ENCODE data around the gene STX1A. TPM values are rescaled to one million over a fixed set of nuclear protein-coding genes. Genes with fewer than 3 reads are reported as not detected.

The STX1A gene
- total and polyA plus RNA-seq, 2 of the 4 experiments (the other 2 are of a cell fraction) = 9.3 to 22.0 TPM

GRCh38 chr7:73667344-73668102 lies 51.9 kb downstream of the STX1A start, which contains the start of gene VPS37D:
Gene VPS37D, plus strand, starts transcription at chr7:73667831. Its CDS starts 128 bp downstream, at chr7:73667959.
- BruUV-seq (replicated peaks) = no TSS peak
- Histone ChIP-seq H4K91ac (ENCODE audit: insufficient read depth, low read depth, low read length) (no peak within 1 kb of the TSS), H3K79me1 (ENCODE audit: low read depth in 1 of 2, low read length in 2 of 2) (peaks cover 0 to 9% of the 10 kb centered on the region in 2 experiments; a peak in 1 of 4 replicates), H3K56ac (ENCODE audit: extremely low read depth, insufficient read depth, low read length) (no peak within 1 kb of the TSS), H3K9me3 (ENCODE audit: control insufficient read depth, insufficient read depth, low read length) (peaks cover 2% of the 10 kb centered on the region; the same call in 1 of the 2 replicates), H3K4me1 (ENCODE audit: control insufficient read depth, insufficient read depth, low read length) (no peaks in the 10 kb centered on the region; the same call in 1 of the 2 replicates), H3K4me2 (ENCODE audit: low read depth, low read length) (peak within 1 kb of the TSS; percentile 82), H3K27ac (ENCODE audit: insufficient read depth, low read length) (peak within 1 kb of the TSS; percentile 14), H2BK15ac (ENCODE audit: low read depth, low read length) (no peak within 1 kb of the TSS), H4K8ac (ENCODE audit: low read depth in 2 of 2, low read length in 2 of 2) (peak within 1 kb of the TSS in 1 of 2 experiments; percentile 36; a peak in 2 of 4 replicates), H3K27me3 (ENCODE audit: control insufficient read depth, insufficient read depth, low read length) (peaks cover 3% of the 10 kb centered on the region), H3K4ac (ENCODE audit: low read depth, low read length) (0 out of 2 replicates have a peak within 1 kb of the TSS, but pooled peaks have one; percentile 24), H2AK9ac (replicated peaks; ENCODE audit: low read depth, low read length, poor library complexity) (peak within 1 kb of the TSS; percentile 91), H2BK20ac (ENCODE audit: low read depth, low read length) (no peak within 1 kb of the TSS), H2AFZ (replicated peaks; ENCODE audit: low read length, poor library complexity) (peak within 1 kb of the TSS; percentile 95), H2BK5ac (ENCODE audit: low read depth, low read length, poor library complexity, severe bottlenecking) (no peak within 1 kb of the TSS), H4K5ac (ENCODE audit: low read depth, low read length) (0 out of 2 replicates have a peak within 1 kb of the TSS, but pooled peaks have one; percentile 35), H3K36me3 (ENCODE audit: control insufficient read depth, insufficient read depth, low read length) (peaks cover 8% of the 10 kb centered on the region; the same call in 1 of the 2 replicates), H3K18ac (ENCODE audit: low read depth, low read length) (no peak within 1 kb of the TSS; the same call in 1 of the 2 replicates), H3K14ac (replicated peaks; ENCODE audit: low read depth, low read length) (peak within 1 kb of the TSS; percentile 73; the same call in 1 of the 2 replicates), H3K9ac (ENCODE audit: low read depth, low read length) (peak within 1 kb of the TSS; percentile 84), H3K9me1 (ENCODE audit: insufficient read depth, low read length) (0 out of 2 replicates have a peak, but pooled peaks cover 2% of the 10 kb centered on the region), H3K23ac (ENCODE audit: low read depth, low read length) (peak within 1 kb of the TSS; percentile 74; the same call in 1 of the 2 replicates), H3K4me3 (ENCODE audit: insufficient read depth, low read depth, low read length) (peak within 1 kb of the TSS; percentile 84), H2BK120ac (ENCODE audit: low read depth, low read length) (no peak within 1 kb of the TSS), H4K20me1 (ENCODE audit: insufficient read depth, low read length) (no peaks in the 10 kb centered on the region), H2AK5ac (ENCODE audit: low read depth, low read length) (no peak within 1 kb of the TSS)
- ChIA-PET POLR2A (ENCODE audit: unreplicated experiment) (no interaction called here), CTCF (interaction anchor here (0.6 to 0.7 kb wide), 5 partner anchors 34 to 187 kb away, joined by 3 read pairs; no protein-coding TSS in a partner anchor)
- intact Hi-C loops (cut with micrococcal nuclease) (loop anchor here (2.0 to 5.0 kb wide), 4 partner anchors 40 to 145 kb away; partner anchors contain the start of genes BAZ1B and STX1A), dilution Hi-C loops (cut with HindIII; ENCODE audit: low sequenced_read_pairs, unreplicated experiment) (no loop called here), in situ Hi-C loops (cut with MboI; ENCODE audit: low sequenced_read_pairs) (no loop called here)
- DNase-seq = peak; percentile 80
- ATAC-seq (ENCODE audit: low read depth) = peak; percentile 96
- 1% methylated on average over 36 of the region's 79 CpGs; no CpG with 5 or more reads in 1 of the 2 experiments for WGBS, 2 experiments (ENCODE audit: extremely low coverage in 2 of 2, insufficient read length in 1 of 2)
- peak; percentile 93 for TF ChIP-seq MAZ (IDR thresholded peaks at IDR 0.05; ENCODE audit: borderline replicate concordance, low read depth, low read length)
- peak; percentile 69 for TF ChIP-seq SMC3 (IDR thresholded peaks at IDR 0.05; ENCODE audit: low read depth, low read length)
- TF ChIP-seq MXI1 (IDR thresholded peaks at IDR 0.05; ENCODE audit: borderline replicate concordance, low read depth, low read length) = peak; percentile 33; the same call in 1 of the 2 replicates
- no peak for TF ChIP-seq POLR2A (IDR thresholded peaks at IDR 0.05; ENCODE audit: low read depth, low read length)
- TF ChIP-seq RCOR1 (IDR thresholded peaks at IDR 0.05; ENCODE audit: insufficient replicate concordance, low read length) = peak; percentile 92
- TF ChIP-seq RFX5 (IDR thresholded peaks at IDR 0.05; ENCODE audit: low read depth, low read length) = no peak
- no peak; the same call in 1 of the 2 replicates for TF ChIP-seq BHLHE40 (IDR thresholded peaks at IDR 0.05; ENCODE audit: low read depth, low read length)
- TF ChIP-seq MAFK (IDR thresholded peaks at IDR 0.05; ENCODE audit: low read depth, low read length) = no peak
- no peak for TF ChIP-seq ELK1 (IDR thresholded peaks at IDR 0.05; ENCODE audit: borderline replicate concordance, low read depth, low read length)
- TF ChIP-seq CEBPB (IDR thresholded peaks at IDR 0.05; ENCODE audit: low read depth, low read length) = no peak
- TF ChIP-seq FOS (IDR thresholded peaks at IDR 0.05; ENCODE audit: low read depth, low read length) = no peak
- TF ChIP-seq CHD1 (IDR thresholded peaks at IDR 0.05; ENCODE audit: low read depth, low read length) = no peak
- no peak for TF ChIP-seq NFE2L2 (IDR thresholded peaks at IDR 0.05; ENCODE audit: low read depth, low read length)
- TF ChIP-seq CTCF (conservative IDR thresholded peaks at IDR 0.05; ENCODE audit: low read depth, low read length) = peak; percentile 98
